Skin epidermis (tissue), 12 donors: Measurements from ENCODE around the gene BLACAT1.
"Not testable (repeated sequence)": the region's sequence is repeated elsewhere in the genome, so short reads cannot be mapped to it uniquely, and the experiment has no call there.

Experiments used
- H3K27ac ChIP-seq, 21 experiments: fragments of 200-600 bp; sonication (generic) in 11 of 21; one replicate each; pipeline ENCODE4 v1.5.0; 2020; ENCODE audit warnings: mild to moderate bottlenecking in 3 of 21, inconsistent platforms in 2 of 21, moderate library complexity in 2 of 21
- H3K4me3 ChIP-seq, 7 experiments: fragments of 200-600 bp; sonication (generic) in 2 of 7; one replicate each; pipeline ENCODE4 v1.5.0; 2020; ENCODE audit warnings: inconsistent platforms in 2 of 7, mild to moderate bottlenecking in 2 of 7, moderate library complexity in 1 of 7

BLACAT1 gene

DNA sequence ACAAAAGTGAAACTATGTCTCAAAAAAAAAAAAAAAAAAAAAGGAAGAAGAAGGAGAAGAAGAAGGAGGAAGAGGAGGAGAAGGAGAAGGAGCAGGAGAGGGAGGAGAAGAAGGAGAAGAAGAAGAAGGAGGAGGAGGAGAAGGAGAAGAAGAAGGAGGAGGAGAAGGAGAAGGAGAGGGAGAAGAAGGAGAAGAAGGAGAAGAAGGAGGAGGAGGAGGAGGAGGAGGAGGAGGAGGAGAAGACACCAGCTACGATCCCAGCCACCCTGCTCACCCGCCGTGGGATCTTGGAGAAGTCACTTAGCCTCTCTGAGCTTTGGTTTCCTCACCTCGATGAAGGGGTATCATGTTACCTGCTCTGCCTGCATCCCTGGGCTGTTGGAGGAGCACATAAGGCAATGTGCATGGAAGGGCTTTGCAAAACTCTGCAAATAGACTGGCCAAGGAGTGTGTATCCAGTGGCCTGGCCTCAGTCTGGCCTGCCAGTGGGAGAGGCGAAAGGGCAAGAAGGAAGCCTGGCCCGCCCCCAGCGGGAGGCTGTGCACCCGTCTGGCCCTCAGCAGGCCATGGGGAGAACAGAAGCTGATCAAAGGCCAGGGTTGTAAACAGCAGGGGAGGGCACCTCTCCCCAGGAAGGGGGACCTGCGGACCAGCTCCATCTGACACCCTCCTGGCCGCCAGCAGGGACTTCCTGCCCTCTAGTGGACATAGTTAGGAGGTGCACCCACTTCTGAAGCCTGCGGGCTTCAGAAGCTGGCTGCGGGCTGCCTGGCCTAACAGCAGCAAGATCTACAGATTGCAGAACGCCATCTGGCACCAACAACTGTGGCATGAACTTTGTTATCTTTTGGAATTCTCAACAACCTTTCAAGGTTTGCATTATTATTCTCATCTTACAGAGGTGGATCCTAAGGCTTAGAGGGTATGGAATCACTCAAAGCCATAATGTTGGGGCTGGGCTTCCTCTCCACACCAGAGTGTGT lies 29.4 kb upstream of the BLACAT1 start:
- H3K27ac ChIP-seq = no peak overlapping the region

GRCh38 chr1:205483372-205483771 lies 27.5 kb upstream of the BLACAT1 start:
- Histone ChIP-seq H3K27ac (no peak overlapping the region), H3K4me3 (no peak overlapping the region)

More for the DNA sequence above, 29.4 kb upstream of the BLACAT1 start:
- no peak overlapping the region for H3K4me3 ChIP-seq

DNA sequence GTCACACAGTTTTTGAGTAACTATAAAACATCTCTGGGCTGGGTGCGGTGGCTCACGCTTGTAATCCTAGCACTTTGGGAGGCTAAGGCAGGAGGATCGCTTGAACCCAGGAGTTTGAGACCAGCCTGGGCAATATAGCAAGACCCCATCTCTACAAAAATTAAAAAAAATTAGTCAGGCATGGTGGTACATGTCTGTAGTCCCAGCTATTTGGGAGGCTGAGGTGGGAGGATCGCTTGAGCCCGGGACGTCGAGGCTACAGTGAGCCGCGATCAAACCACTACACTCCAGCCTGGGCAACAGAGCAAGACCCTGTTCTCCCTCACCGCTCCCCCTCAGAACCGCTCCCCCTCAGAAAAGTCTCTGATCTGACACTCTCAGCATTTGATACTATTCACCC lies 26.7 kb upstream of the BLACAT1 start:
- not testable (repeated sequence) for H3K4me3 ChIP-seq, H3K27ac ChIP-seq

DNA sequence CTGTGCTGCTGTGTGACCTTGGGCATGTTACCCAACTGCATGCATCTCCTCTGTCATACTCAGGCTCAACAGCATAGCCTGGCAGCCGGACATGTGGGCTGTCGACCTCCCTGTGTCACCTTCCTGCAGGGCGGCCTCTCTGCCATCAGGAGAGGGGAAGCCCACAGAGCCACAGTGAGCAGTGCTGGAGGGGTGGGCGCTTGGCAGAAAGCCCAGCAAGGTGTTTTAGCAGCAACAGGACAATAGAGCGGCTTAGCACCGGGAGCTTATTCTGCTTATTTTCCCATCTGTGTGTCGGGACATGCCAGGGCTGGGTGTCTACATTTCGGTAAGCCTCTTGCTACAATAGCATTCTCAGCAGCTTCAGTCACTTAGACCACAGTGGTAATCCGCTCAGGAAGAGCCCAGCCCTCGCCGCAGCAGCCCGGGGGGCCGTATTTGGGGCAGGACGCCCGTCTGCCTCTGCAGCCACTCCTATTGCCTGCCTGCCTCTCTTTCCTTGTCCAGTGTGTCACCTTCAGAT lies 25.8 kb upstream of the BLACAT1 start:
- H3K27ac ChIP-seq = peak overlapping the region in 3 of 21 experiments; percentile 18 to 69 (median 50)
- H3K4me3 ChIP-seq = no peak overlapping the region

DNA sequence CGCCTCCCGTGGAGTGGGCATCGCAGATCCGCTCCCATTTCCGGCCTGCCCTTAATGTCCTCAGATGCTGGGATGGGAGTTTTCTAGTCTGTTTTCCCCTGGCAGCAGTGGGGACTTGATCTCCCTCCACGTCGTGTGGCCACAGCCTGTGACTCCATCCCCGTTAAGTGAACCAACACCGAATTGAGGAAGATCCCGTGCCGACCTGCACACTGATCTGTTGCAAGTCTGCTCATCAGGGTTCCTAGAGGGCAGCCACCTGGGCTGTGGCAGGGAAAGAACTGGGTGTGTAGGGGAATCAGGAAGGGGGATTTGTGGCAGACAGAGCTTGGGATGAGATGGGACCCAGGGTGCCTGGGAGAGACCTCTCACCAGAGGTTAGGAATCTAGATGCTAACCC lies 25.4 kb upstream of the BLACAT1 start:
- Histone ChIP-seq H3K4me3 (no peak overlapping the region), H3K27ac (peak overlapping the region in 3 of 21 experiments; percentile 18 to 69 (median 50))

DNA sequence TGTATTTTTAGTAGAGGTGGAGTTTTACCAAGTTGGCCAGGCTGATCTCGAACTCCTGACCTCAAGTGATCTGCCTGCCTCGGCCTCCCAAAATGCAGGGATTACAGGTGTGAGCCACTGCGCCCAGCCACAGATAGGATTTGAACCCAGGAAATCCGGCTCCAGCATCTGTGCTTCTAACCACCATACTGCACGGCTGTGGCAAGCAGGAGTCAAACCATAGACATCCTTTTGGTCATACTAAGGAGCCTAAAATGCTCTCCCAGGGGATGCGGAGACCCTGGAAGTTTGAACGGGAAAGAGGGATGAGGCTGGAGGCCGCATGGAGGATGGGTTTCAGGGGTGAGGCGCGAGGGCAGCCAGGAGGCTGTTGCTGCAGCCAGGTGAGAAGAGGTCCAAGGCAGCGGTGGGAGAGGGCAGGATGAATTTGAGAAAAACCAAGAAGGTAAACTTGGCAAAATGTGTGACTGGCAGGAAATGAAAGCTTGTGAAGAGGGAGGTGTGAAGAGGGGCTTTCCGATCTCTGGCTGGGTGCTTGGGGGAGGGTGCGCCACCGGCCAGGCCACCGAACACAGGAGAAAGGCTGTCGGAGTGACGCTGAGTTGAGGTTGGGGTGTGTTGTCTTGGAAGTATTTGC lies 24.6 kb upstream of the BLACAT1 start:
- H3K4me3 ChIP-seq = no peak overlapping the region
- peak overlapping the region in 2 of 21 experiments; percentile 18 to 42 for H3K27ac ChIP-seq

DNA sequence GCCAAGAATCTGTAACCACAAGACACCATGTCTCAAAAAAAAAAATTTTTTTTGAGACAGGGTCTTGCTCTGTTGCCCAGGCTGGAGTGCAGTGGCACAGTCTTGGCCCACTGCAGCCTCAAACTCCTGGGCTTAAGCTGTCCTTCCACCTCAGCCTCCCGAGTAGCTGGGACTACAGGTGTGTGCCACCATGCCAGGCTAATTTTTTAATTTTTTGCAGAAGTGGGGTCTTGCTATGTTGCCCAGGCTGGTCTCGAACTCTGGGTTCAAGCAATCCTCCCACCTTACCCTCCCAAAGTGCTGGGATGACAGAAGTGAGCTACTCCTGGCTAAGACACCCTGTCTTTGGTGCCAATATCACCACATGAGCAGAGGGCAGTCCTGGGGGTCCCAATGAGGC lies 23.1 kb upstream of the BLACAT1 start:
- H3K27ac ChIP-seq, H3K4me3 ChIP-seq: not testable (repeated sequence)

DNA sequence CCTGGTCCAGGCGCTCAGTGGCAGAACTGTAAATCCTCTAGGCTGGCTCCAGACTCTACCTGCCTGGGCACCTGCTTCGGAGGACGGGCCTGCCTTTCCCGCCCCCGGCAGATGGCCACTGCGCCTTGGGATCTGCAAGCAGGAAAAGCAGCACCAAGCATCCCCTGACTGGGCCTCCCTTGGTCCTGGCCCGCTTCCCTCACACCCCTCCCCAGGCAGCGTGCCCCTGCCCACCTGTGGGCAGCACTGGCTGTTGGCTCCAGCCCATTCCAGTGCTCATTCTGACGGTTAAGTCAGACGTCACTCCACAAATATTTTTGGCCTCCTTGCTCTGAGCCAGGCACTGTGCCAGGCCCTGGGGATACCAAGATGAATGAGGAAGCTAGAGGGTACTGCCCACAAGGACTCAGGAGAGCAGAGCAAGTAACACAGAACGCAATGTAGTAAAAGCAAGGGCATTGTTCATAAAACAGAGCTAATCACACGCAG lies 22.0 kb upstream of the BLACAT1 start:
- Histone ChIP-seq H3K4me3 (no peak overlapping the region), H3K27ac (peak overlapping the region in 1 of 21 experiments; percentile 31)

- Histone ChIP-seq H3K27ac (no peak overlapping the region), H3K4me3 (no peak overlapping the region)
Measured at GRCh38 chr1:205477121-205477758, 21.4 kb upstream of the BLACAT1 start.

- Histone ChIP-seq H3K4me3 (no peak overlapping the region), H3K27ac (no peak overlapping the region)
Measured at GRCh38 chr1:205476648-205477047, 20.8 kb upstream of the BLACAT1 start.

GRCh38 chr1:205475855-205476254 lies 20.0 kb upstream of the BLACAT1 start:
- Histone ChIP-seq H3K27ac (no peak overlapping the region), H3K4me3 (no peak overlapping the region)

DNA sequence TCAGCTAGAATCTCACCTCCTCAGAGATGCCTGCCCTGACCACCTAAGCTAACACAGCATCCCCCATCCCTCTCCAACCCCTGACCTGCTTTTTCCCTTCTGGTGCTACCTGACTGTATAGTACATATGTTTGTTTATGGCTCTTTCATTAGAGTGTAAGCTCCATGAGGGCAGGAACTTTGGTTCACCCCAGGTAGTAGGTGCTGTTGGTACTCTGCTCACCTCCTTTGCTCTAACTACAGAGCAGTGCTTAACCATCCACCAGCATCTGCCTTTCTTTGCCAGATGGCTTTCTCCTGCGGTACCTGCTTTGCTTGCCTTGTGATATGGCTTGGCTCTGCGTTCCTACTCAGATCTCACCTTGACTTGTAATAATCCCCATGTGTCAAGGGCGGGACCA lies 18.7 kb upstream of the BLACAT1 start:
- Histone ChIP-seq H3K27ac (no peak overlapping the region), H3K4me3 (no peak overlapping the region)

DNA sequence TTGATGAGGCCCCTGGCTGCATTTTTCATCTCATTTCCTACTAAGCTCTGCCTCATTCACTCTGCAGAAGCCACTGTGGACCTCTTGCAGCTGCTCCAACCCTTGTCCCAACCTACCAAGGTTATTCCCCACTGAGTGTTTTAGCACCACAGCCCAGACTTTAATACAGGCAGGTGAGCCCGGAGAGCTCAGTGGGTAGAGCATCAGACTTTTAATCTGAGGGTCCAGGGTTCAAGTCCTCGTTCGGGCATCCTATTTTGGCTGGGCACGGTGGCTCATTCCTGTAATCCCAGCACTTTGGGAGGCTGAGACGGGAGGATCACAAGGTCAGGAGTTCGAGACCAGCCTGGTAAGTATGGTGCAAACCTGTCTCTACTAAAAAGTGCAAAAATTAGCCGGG lies 18.1 kb upstream of the BLACAT1 start:
- H3K4me3 ChIP-seq = no peak overlapping the region
- no peak overlapping the region for H3K27ac ChIP-seq

GRCh38 chr1:205473475-205473874 lies 17.6 kb upstream of the BLACAT1 start:
- H3K27ac ChIP-seq = no peak overlapping the region

GRCh38 chr1:205472737-205473441 lies 17.0 kb upstream of the BLACAT1 start:
- H3K27ac ChIP-seq = no peak overlapping the region
- H3K4me3 ChIP-seq = no peak overlapping the region

More at GRCh38 chr1:205473475-205473874, 17.6 kb upstream of the BLACAT1 start:
- H3K4me3 ChIP-seq = no peak overlapping the region

DNA sequence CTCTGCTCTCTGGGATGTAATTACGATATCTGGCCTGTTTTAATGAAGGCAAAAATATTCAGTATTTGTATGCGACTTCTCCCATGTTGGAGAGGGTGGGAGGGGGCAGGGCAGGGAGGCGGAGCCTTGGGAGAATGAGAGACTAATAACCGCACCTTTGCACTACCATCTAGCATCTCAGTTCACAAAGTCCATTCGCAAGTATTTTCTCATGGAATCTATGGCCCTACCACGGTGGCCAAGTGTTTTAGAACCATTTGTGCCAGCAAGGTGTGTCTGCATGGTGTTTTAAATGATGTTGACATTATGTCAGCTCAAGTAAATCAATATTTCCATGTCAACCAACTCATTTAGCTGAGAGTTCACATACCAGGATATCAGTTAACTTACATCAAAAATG lies 14.3 kb upstream of the BLACAT1 start:
- H3K27ac ChIP-seq = no peak overlapping the region

GRCh38 chr1:205466595-205467220 lies 10.9 kb upstream of the BLACAT1 start:
- H3K4me3 ChIP-seq = no peak overlapping the region
- H3K27ac ChIP-seq = no peak overlapping the region

More for the DNA sequence above, 14.3 kb upstream of the BLACAT1 start:
- H3K4me3 ChIP-seq = no peak overlapping the region

GRCh38 chr1:205465392-205465791 lies 9.5 kb upstream of the BLACAT1 start:
- no peak overlapping the region for H3K4me3 ChIP-seq
- no peak overlapping the region for H3K27ac ChIP-seq
